Inflammatory macrophage treated with lipopolysaccharide for 1 hour (primary cell): ENCODE results near the gene SPG21.
"Not testable (repeated sequence)": the region's sequence is repeated elsewhere in the genome, so short reads cannot be mapped to it uniquely, and the experiment has no call there.

Experiments
- DNase-seq, 2 donors: peaks; one replicate each; pipeline ENCODE4 v3.0.0-alpha.2; 2020 to 2022

Gene SPG21

DNA sequence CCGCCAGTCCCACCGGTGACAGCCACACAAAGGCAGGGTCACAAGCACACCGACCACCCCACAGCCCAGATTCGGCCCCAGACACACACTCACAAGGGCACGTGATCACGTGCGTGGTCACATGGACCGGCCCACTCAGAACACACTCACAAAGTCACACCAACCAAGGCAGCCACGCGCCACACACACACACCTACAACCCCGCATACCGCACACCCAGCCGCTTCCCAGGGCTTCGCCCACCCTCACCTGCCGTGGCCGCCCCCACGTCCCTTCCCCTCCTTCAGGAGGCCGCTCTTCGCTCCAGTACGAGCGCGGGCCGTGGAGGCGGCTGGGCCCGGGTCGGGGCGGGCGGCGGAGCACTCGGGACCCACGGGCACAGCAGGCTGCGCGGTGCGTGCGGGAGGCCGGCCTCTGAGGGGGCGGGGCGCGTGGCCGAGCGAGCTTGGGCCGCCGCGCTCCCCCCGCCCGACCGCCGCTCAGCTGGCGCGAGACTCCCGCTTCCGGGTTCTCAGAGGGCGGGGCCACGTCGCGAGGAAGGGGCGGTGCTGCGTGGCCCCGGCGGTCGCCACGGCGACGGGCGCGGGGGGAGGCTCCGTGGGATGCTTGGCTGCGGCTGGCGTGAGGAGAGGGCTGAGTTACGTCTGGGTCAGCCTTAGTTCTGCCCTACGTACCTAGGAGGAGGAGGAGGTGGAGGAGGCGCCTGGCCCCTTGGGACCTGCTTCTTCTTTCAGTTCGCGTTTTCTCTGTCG lies at the start of gene SPG21:
TSS of gene SPG21 (minus strand) at position 499 of the 752 bp plus-strand sequence. CDS start 6,345 bp downstream, outside the sequence.
- peak; percentile 88 to 90 for DNase-seq

DNA sequence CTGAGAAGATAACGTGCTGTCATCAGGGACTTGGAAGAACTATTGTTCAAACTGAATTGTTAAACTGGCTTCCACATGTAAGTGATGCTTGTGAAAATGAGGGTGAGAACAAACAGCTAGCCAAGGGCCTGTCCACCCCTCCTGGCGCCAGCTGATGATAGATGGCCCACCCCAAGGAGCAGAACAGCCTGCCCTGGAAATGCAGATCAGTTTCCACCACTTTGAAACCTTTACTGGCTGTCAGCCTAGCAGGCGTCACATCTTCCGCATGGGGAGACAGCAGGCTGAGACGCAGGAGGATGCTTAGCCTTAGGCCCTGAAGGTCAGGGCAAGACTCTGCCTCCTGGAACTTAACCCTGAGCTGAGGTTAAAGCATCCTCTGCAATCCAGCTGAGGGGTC lies 49.1 kb upstream of the SPG21 start:
- no peak for DNase-seq

DNA sequence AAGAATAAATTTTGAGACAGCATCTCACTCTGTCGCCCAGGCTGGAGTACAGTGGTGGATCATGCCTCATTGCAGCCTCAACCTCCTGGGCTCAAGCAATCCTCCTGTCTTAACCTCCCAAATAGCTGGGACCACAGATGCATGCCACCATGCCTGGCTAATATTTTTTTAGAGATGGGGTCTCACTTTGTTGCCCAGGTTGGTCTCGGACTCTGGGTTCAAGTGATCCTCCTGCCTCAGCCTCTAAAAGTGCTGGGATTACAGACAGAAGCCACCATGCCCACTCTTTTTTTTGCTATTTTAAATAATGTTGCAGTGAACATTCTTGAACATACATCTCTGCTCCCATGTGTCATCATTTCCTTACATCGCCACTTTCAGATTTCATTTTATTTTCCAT lies 48.7 kb upstream of the SPG21 start:
- no peak for DNase-seq

- DNase-seq: no peak
Observed at GRCh38 chr15:65037309-65037708, 47.6 kb upstream of the SPG21 start.

DNA sequence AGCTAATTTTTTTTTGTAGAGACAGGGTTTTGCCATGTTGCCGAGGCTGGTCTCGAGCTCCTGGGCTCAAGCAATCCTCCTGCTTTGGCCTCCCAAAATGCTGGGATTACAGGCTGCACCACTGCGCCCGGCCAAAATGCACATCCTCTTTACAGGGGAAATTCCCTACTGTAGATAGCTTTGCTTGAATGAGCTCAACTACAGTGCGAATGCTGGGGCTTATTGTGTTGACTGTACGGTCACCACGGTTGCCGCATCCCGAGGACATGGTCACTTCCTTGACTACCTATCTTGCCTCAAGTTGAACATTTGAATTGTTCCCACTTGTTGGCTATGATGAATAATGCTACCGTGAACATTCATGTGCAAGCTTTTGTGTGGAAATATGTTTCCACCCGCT lies 45.0 kb upstream of the SPG21 start:
- no peak for DNase-seq

DNA sequence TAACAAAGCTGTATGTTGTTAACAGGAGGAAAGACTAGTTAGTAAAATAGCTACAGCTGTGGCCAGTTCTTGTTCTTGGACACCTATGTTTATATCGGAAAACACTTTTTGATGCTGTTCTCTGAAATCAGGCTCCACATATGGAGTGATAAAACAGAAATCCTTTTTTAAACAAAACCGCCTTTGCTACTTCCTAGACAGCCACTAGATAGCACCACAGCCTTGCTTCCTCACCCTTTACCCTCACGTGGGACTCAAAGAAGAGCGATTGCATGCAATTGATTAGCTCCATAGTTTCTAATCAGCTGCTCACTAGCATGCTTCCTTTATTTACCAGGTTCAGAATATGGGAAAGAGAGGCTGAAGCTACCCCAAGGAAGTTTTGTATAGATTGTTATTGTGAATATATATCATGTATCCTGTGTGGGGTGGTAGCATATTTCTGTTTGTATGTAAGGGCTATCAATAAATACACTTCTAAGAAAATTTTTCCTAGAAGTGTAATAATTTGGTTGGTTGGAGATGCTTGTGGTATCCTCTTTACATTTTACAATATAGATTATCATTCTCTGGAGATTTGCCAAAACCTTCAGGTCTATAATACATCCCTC lies 44.0 kb upstream of the SPG21 start:
- peak; percentile 48 to 50 for DNase-seq

DNA sequence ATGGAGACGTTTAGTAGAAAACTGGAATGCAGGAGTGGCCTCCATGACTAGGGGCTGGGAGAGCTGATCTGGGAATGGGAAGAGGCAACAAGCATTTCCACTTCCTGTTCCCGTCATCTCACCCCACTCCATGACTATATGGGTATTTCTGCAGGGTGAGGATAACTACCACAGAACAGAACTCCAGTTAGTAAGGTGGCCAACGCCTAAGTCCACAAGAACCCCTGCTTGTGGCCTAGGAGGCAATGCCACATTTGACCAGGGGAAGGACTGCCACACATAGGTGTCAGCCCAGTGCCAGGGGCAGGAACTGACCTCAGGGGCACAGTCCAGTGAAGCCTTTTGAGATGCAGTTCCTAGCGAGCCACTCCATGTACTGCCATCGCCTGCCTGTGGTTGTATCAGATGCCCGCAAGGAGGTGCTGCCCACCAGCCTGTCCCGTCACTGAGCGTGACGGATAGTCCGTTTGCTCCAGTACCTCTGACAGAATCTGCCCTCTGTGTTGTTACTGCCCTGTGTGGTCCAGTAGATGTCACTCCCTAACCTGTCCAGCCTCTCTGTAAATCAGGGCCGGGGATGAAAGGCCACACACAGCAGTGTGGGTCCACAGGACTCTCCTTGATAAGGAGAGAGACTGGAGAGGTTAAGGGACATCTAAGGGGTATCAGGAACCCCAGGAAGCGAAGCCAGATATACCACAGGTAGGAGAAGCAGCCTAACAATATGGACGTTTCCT lies 43.3 kb upstream of the SPG21 start:
- DNase-seq: peak; percentile 61 to 64

GRCh38 chr15:65029736-65030208 lies 40.1 kb upstream of the SPG21 start:
- no peak for DNase-seq

DNA sequence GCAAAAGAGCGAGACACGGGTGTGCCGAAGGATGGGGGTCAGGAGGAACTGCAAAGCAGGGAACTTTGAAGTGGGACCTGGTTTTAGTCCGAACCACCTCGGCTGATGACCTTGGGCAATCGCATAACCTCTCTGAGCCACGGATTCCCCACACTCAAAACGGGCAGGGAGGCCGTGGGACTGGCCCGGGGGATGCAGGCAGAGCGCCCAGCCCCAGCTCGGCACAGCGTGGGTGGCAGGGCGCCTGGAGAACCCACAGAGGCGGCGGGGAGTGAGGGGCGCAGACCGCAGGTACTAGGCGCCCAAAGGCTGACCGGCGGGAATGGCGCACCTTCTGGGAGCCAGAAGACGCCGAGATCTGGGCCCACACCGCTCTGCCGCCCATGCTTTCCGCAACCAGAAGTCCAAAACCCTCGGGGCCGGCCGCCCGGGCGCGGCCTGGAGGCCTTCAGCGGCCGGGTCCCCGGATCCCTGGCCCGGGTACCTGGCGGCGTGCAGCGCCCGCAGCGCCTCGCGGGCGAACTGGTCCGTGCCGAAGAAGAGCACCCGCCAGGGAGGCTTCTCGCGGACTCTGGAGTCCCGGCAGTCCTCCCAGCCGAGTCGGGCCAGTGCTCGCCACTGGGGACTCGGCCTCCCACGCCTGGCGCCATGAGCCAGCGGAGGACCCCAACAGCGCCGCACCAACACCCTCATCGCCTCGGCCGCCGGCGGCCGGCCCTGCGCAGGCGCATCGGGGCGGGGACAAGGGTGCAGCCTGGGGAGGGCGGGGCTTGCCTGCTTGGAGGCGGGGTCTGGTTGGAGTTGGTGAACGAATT lies 39.4 kb upstream of the SPG21 start, which contains the start of gene MTFMT:
TSS of gene MTFMT (minus strand) at position 719 of the 815 bp plus-strand sequence. CDS start at position 693, 26 bp downstream.
- peak; percentile 72 to 92 for DNase-seq

DNA sequence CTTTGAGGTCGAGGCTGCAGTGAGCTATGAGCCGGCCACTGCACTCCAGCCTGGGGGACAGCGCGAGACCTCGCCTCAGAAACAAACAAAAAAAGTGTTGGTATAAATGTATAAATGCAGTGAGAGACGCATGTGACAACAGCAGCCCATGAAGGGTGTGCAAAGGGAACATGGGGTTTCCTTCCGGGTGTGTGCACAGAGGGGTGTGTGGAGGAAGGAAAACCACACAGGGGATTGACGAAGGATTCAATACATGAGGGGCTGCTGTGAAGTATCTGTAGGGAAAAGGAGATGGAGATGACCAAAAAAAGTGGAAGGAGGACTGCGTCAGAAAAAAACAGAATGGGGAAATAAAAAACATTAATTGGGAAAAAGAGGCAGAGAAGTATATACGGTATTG lies 38.6 kb upstream of the SPG21 start:
- DNase-seq: no peak

GRCh38 chr15:65027593-65027992 lies 37.9 kb upstream of the SPG21 start:
- DNase-seq: no peak

GRCh38 chr15:65026756-65027155 lies 37.0 kb upstream of the SPG21 start:
- no peak for DNase-seq

DNA sequence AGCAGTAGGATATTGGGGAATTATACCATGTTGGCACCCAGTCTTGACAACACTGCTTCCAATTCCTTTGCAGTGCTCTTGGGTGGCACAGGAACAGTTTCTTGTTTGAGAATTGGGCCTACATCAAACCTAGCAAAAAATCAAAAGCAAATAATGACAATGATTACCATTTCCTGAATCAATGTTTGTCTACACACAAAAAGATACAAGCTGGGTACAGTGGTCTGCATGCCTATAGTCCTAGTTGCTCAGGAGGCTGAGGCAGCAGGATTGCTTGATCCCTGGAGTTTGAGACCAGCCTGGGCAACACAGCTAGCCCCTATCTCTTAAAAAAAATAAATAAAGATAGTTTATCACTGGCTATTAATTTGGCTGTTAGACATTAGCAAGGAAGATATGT lies 31.8 kb upstream of the SPG21 start:
- no peak for DNase-seq

DNA sequence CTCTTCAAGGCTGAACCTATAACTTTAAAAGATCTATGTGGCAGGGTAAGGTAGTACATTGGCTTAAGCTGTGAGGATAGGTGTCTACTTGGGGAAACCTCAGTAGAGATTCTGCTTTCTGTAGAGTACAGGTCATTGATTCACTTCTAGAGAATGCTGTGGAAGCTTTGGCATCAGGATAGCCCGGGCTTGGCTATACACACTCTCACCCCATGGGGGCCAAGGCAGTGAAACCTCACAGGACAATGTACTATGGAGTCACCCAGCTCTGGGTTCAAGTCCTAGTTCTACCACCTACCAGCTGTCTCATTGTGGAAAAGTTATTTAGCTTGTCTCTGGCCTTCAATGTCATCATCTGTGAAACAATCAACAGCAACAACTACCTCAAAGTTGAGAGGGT lies 30.7 kb upstream of the SPG21 start:
- DNase-seq: no peak

- DNase-seq: not testable (repeated sequence)
Observed at GRCh38 chr15:65011198-65011597, 21.5 kb upstream of the SPG21 start.

DNA sequence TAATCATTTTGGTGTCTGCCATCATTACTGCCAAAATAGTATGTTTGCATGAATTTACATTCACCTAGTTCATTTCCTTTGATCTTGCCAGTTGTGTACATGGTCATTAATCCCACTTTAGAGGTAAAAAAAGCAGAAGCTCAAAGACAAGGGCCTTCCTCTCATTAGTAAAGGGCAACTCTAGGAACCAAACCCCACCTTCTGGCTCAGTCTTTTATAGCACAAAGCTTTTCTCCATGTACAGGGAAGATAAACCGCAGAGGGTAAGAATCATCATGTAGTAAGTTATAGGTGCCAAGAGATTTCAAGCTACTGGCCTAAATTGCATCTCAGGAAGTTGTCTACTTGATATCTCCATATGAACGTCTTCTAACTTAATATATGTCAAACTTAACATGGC lies 19.3 kb upstream of the SPG21 start:
- DNase-seq: peak in 1 of 2 donors; percentile 50

DNA sequence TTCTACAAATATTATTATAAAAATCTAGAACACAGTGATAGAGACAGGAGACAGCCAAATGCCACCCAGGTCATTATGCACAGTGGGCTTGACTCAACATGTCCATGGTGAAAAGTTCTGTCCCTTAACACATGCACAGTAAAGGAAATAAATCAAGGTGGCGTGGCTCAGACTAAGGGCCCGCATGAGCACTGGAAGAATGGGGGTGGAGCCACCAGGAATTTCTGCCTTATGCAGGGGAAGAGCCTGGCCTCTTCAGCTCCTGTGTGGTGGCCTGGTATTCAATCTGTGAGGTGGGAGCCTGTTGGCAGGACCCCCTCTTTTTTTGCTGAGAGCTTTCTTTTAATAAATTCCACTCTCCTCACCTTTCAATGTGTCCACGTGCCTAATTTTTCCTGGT lies 17.2 kb upstream of the SPG21 start:
- no peak for DNase-seq

- no peak for DNase-seq
Observed at GRCh38 chr15:65004993-65005392, 15.3 kb upstream of the SPG21 start.

DNA sequence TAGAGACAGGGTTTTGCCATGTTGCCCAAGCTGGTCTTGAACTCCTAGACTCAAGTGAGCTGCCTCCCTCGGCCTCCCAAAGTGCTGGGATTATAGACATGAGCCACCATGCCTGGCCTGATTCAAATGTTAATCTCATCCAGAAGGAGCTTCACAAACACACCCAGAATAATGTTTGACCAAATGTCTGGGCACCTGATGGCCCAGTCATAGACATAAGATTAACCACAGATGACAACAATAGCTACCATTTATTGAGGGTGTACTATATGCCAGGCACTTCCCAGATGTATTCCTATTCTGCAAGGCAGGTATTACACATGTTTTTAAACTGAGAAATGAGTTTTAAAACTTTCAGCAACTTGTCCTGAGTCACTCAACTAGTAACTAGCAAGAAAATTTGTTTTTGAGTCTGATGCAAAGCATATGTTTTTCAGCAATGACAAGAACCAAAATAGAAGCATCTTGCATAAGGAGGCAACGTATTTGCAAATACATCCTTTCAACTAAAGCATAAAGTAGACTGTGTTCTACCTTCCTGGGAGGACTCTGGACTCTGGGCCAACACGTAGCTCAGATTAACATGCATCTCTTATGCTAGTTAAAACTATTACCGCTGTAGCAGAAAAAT lies 8.1 kb upstream of the SPG21 start:
- no peak for DNase-seq

- no peak for DNase-seq
Observed at GRCh38 chr15:64997066-64997465, 7.4 kb upstream of the SPG21 start.

DNA sequence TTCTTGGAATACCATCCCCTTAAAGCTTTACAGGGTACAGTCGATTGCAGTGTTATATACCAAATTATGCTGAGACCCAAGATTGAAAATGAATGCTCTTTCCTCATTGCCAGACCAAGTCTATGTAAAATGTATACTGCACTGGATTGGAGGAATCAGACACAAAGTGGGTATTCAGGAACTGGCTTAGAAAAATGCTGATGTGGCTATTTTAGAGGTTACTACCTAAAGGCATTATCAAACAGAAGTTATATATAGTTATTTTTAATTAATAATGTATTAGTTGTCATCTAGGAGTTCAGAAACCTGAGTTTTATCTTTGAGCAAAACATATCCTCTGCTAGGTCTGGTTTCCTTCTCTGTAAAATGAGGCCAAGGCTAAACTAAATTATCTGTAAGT lies 3.6 kb upstream of the SPG21 start:
- peak in 1 of 2 donors; percentile 6 for DNase-seq

DNA sequence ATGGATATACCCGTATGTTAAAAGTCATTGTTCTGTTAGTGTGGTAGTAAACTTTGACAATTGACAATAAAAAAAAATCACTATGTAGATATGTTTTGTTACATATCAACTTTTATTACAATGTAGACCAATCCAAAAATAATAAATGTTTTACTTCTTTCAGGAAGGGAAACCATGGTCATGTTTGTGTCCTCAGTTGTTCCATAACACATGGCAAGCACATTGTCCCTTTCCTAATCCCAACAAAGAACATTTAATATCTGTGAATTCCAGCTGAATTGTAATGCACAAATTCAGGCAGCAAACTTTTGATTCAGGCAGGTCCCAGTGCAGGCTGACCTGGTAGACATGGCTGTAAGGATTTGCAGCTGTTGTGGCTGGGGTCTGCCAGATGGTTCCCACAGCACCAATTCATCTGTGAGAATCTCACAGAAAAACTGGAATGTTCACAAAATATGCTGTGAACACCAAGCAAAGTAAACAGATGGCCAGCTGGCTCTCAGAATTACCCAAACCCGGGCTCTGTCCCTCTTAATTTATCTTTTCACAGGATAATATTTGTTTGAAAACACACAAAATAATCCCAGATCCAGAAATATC lies 1.9 kb upstream of the SPG21 start:
- DNase-seq: no peak
